Activated CD4-positive, alpha-beta T cell treated with anti-CD3 and anti-CD28 coated beads for 36 hours (primary cell): ENCODE results near the gene FMN1. TPM values are rescaled to one million over a fixed set of nuclear protein-coding genes. Genes with fewer than 3 reads are reported as not detected.
A peak's percentile ranks its signal among the peaks of the same experiment; 100 is the strongest.

Experiments used
- ATAC-seq: fragments of 200-7000 bp; cut with Tn5 transposase; one replicate; pipeline ENCODE4 v1.10.0; 2021; ENCODE audit warnings: mild to moderate bottlenecking, moderate library complexity
- CTCF ChIA-PET: fragments of 350-600 bp; sonication (Branson Sonifier 250); formaldehyde crosslinking; loops from one replicate; lab custom pipeline; 2021; ENCODE audit warnings: antibody characterized with exemption; lab: Charles Lee
- POLR2A ChIA-PET: fragments of 350-600 bp; sonication (Branson Sonifier 250); formaldehyde crosslinking; loops from one replicate; lab custom pipeline; 2021; ENCODE audit warnings: antibody characterized with exemption, inconsistent platforms; lab: Charles Lee
- DNase-seq: peaks from one replicate; pipeline ENCODE4 v3.0.0-alpha.2; 2020
- H3K27ac Mint-ChIP-seq: one replicate; pipeline ENCODE4 v1.8.0; 2021; ENCODE audit warnings: mixed read lengths
- H3K27me3 Mint-ChIP-seq: one replicate; pipeline ENCODE4 v1.8.0; 2021; ENCODE audit warnings: mixed read lengths
- H3K36me3 Mint-ChIP-seq: one replicate; pipeline ENCODE4 v1.8.0; 2021; ENCODE audit warnings: low read depth, mixed read lengths
- H3K4me1 Mint-ChIP-seq: one replicate; pipeline ENCODE4 v1.8.0; 2021; ENCODE audit warnings: mixed read lengths
- H3K4me3 Mint-ChIP-seq: one replicate; pipeline ENCODE4 v1.8.0; 2021; ENCODE audit warnings: mild to moderate bottlenecking, moderate library complexity, mixed read lengths
- H3K9me3 Mint-ChIP-seq: one replicate; pipeline ENCODE4 v1.8.0; 2021; ENCODE audit warnings: low read depth, mixed read lengths
- intact Hi-C, 2 experiments: fragments of 100-400 bp; cut with DNase I in 1 of 2; cut with micrococcal nuclease in 1 of 2; formaldehyde crosslinking; loops; one replicate each; pipeline versions ENCODE4 v1.14.2 to v1.15.1; 2022 to 2024; cut with DNase I, micrococcal nuclease
- total RNA-seq, 2 experiments: library from RNA; stranded (reverse); gene quantifications; one replicate each; pipeline ENCODE4 v1.2.3, GENCODE V29; 2021

Gene FMN1
- total RNA-seq, 2 experiments from 2014 or later = 0.09 to 0.21 TPM

DNA sequence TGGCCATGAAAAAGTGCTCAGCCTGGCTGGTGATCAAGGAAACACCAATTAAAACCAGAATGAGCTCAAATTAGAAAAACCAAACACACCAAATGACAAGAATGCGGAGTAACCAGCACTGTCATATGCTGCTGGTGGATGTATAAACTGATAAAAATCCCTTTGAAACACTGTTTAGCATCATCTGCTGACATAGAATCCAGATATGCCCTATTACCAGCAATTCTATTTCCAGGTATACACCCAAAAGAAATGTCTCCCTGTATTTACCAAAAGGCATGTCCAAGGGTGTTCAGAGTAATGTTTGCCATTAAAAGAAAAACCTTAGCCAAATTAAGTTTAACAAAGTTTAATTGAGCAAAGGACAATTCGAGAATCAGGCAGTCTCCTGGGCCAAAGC lies 138.6 kb downstream of the FMN1 start:
- no peaks in the 10 kb centered on the region for H3K4me1 Mint-ChIP-seq
- peaks cover 6% of the 10 kb centered on the region for H3K27me3 Mint-ChIP-seq
- no peak overlapping the region for H3K4me3 Mint-ChIP-seq
- intact Hi-C loops = no loop called here
- no peak overlapping the region for H3K27ac Mint-ChIP-seq
- no peaks in the 10 kb centered on the region for H3K9me3 Mint-ChIP-seq
- DNase-seq = no peak
- H3K36me3 Mint-ChIP-seq = no peaks in the 10 kb centered on the region
- POLR2A ChIA-PET = no interaction called here
- CTCF ChIA-PET = no interaction called here
- no peak for ATAC-seq

DNA sequence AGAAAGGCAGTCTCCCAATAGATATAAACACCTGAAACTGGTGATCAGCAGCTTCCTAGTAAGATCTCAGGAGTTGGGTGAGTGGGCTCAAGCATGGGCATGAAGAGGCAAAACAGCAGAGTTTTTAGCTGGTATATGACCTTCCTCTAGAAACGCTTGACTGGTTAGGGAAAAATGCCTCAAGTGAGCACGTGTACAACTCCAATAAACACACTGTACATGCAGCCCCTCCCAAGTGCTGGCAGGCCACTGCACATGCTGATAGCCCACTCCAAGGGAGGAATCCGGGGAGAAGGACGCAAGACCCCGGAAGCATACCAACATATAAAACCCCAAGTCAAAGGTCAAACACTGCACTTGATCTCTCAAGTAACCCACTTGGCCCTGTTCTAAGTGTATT lies 143.0 kb downstream of the FMN1 start:
- intact Hi-C loops = no loop called here
- ChIA-PET CTCF (no interaction called here), POLR2A (no interaction called here)
- H3K27me3 Mint-ChIP-seq = peaks cover 3% of the 10 kb centered on the region
- H3K36me3 Mint-ChIP-seq = peaks cover 4% of the 10 kb centered on the region
- peaks cover 8% of the 10 kb centered on the region for H3K4me1 Mint-ChIP-seq
- H3K4me3 Mint-ChIP-seq = no peak overlapping the region
- no peak overlapping the region for H3K27ac Mint-ChIP-seq
- H3K9me3 Mint-ChIP-seq = peaks cover 5% of the 10 kb centered on the region
- DNase-seq (no peak), ATAC-seq (no peak)

GRCh38 chr15:33048255-33048654 lies 146.3 kb downstream of the FMN1 start:
- ChIA-PET CTCF (interaction anchor here (0.9 kb wide), 1 partner anchor 25 kb away, joined by 4 read pairs; no protein-coding TSS in a partner anchor), POLR2A (no interaction called here)
- Mint-ChIP-seq H3K4me3 (no peak overlapping the region), H3K36me3 (peaks cover 4% of the 10 kb centered on the region), H3K27ac (no peak overlapping the region), H3K4me1 (peaks cover 8% of the 10 kb centered on the region), H3K27me3 (no peaks in the 10 kb centered on the region), H3K9me3 (peaks cover 6% of the 10 kb centered on the region)
- intact Hi-C loops = loop anchor here in 1 of 2 experiments (5.0 kb wide), 1 partner anchor 59 kb away; no protein-coding TSS in a partner anchor
- no peak for ATAC-seq
- DNase-seq = no peak

- ATAC-seq = no peak
- CTCF ChIA-PET = interaction anchor here (0.9 kb wide), 1 partner anchor 24 kb away, joined by 4 read pairs; no protein-coding TSS in a partner anchor
These were observed 147.4 kb downstream of the FMN1 start for GRCh38 chr15:33047077-33047476.

DNA sequence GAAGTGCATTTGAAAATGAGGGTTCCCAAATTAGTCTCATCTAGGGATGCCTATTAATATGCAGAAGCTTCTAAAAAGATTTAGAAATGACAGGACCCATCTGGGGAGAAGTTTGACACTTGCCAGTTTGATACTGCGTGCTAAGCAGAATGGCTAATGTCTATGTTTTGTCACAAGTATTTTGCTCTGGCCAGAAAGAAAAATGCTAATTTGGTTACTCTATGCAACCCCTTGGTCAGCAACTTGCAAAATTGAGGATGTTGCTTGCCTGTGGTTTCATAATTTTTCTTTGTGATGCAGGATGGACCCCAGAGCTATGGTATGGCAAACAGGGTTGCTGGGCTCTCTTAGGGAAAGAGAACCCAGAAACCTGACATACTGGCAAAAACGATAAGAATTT lies 148.2 kb downstream of the FMN1 start:
- H3K4me3 Mint-ChIP-seq = no peak overlapping the region
- peaks cover 10% of the 10 kb centered on the region for H3K9me3 Mint-ChIP-seq
- ATAC-seq (no peak), DNase-seq (no peak)
- intact Hi-C loops = loop anchor here in 1 of 2 experiments (5.0 kb wide), 1 partner anchor 61 kb away; no protein-coding TSS in a partner anchor
- ChIA-PET CTCF (interaction anchor here (0.8 kb wide), 1 partner anchor 40 kb away, joined by 4 read pairs; no protein-coding TSS in a partner anchor), POLR2A (no interaction called here)
- no peaks in the 10 kb centered on the region for H3K27me3 Mint-ChIP-seq
- no peak overlapping the region for H3K27ac Mint-ChIP-seq
- peaks cover 4% of the 10 kb centered on the region for H3K36me3 Mint-ChIP-seq
- peaks cover 8% of the 10 kb centered on the region for H3K4me1 Mint-ChIP-seq

More at GRCh38 chr15:33047077-33047476, 147.4 kb downstream of the FMN1 start:
- POLR2A ChIA-PET = no interaction called here
- Mint-ChIP-seq H3K27me3 (no peaks in the 10 kb centered on the region), H3K9me3 (peaks cover 10% of the 10 kb centered on the region), H3K4me3 (no peak overlapping the region), H3K27ac (no peak overlapping the region), H3K4me1 (peaks cover 8% of the 10 kb centered on the region), H3K36me3 (peaks cover 4% of the 10 kb centered on the region)
- no peak for DNase-seq
- intact Hi-C loops = loop anchor here in 1 of 2 experiments (5.0 kb wide), 1 partner anchor 60 kb away; no protein-coding TSS in a partner anchor

GRCh38 chr15:33045066-33045810 lies 149.3 kb downstream of the FMN1 start:
- peaks cover 8% of the 10 kb centered on the region for H3K4me1 Mint-ChIP-seq
- intact Hi-C loops = loop anchor here in 1 of 2 experiments (5.0 kb wide), 1 partner anchor 62 kb away; no protein-coding TSS in a partner anchor
- peaks cover 10% of the 10 kb centered on the region for H3K9me3 Mint-ChIP-seq
- no peaks in the 10 kb centered on the region for H3K27me3 Mint-ChIP-seq
- ChIA-PET POLR2A (no interaction called here), CTCF (interaction anchor here (0.8 kb wide), 1 partner anchor 41 kb away, joined by 4 read pairs; no protein-coding TSS in a partner anchor)
- H3K4me3 Mint-ChIP-seq = no peak overlapping the region
- H3K27ac Mint-ChIP-seq = no peak overlapping the region
- no peak for DNase-seq
- no peak for ATAC-seq
- peaks cover 4% of the 10 kb centered on the region for H3K36me3 Mint-ChIP-seq

- ChIA-PET POLR2A (no interaction called here), CTCF (no interaction called here)
- peaks cover 8% of the 10 kb centered on the region for H3K4me1 Mint-ChIP-seq
These were observed 149.9 kb downstream of the FMN1 start for GRCh38 chr15:33044598-33044997.

GRCh38 chr15:33043636-33044035 lies 150.9 kb downstream of the FMN1 start:
- H3K9me3 Mint-ChIP-seq = peaks cover 8% of the 10 kb centered on the region
- peaks cover 3% of the 10 kb centered on the region for H3K36me3 Mint-ChIP-seq
- H3K27me3 Mint-ChIP-seq = no peaks in the 10 kb centered on the region
- no peak overlapping the region for H3K4me3 Mint-ChIP-seq
- peaks cover 8% of the 10 kb centered on the region for H3K4me1 Mint-ChIP-seq
- ChIA-PET POLR2A (no interaction called here), CTCF (no interaction called here)
- no peak overlapping the region for H3K27ac Mint-ChIP-seq
- intact Hi-C loops = no loop called here
- ATAC-seq (no peak), DNase-seq (no peak)

More at GRCh38 chr15:33044598-33044997, 149.9 kb downstream of the FMN1 start:
- ATAC-seq (no peak), DNase-seq (no peak)
- intact Hi-C loops = no loop called here
- H3K27ac Mint-ChIP-seq = no peak overlapping the region
- no peaks in the 10 kb centered on the region for H3K27me3 Mint-ChIP-seq
- peaks cover 4% of the 10 kb centered on the region for H3K36me3 Mint-ChIP-seq
- no peak overlapping the region for H3K4me3 Mint-ChIP-seq
- H3K9me3 Mint-ChIP-seq = peaks cover 10% of the 10 kb centered on the region

- Mint-ChIP-seq H3K27me3 (no peaks in the 10 kb centered on the region), H3K36me3 (no peaks in the 10 kb centered on the region), H3K27ac (no peak overlapping the region), H3K9me3 (peaks cover 5% of the 10 kb centered on the region), H3K4me3 (no peak overlapping the region), H3K4me1 (no peaks in the 10 kb centered on the region)
- ChIA-PET POLR2A (no interaction called here), CTCF (no interaction called here)
- DNase-seq = no peak
- peak; percentile 51 for ATAC-seq
- intact Hi-C loops = no loop called here
These were observed 154.0 kb downstream of the FMN1 start for GRCh38 chr15:33040496-33040895.

GRCh38 chr15:33034588-33034987 lies 159.9 kb downstream of the FMN1 start:
- no peaks in the 10 kb centered on the region for H3K9me3 Mint-ChIP-seq
- peaks cover under 1% of the 10 kb centered on the region for H3K4me1 Mint-ChIP-seq
- H3K27ac Mint-ChIP-seq = no peak overlapping the region
- no peaks in the 10 kb centered on the region for H3K36me3 Mint-ChIP-seq
- ChIA-PET CTCF (no interaction called here), POLR2A (no interaction called here)
- intact Hi-C loops = no loop called here
- DNase-seq = no peak
- H3K27me3 Mint-ChIP-seq = no peaks in the 10 kb centered on the region
- H3K4me3 Mint-ChIP-seq = no peak overlapping the region
- ATAC-seq = no peak

- DNase-seq (no peak), ATAC-seq (no peak)
- peaks cover 9% of the 10 kb centered on the region for H3K4me1 Mint-ChIP-seq
- no peak overlapping the region for H3K27ac Mint-ChIP-seq
- H3K9me3 Mint-ChIP-seq = no peaks in the 10 kb centered on the region
- H3K27me3 Mint-ChIP-seq = no peaks in the 10 kb centered on the region
- no peak overlapping the region for H3K4me3 Mint-ChIP-seq
- intact Hi-C loops = no loop called here
- ChIA-PET POLR2A (no interaction called here), CTCF (no interaction called here)
- H3K36me3 Mint-ChIP-seq = no peaks in the 10 kb centered on the region
These were observed 162.5 kb downstream of the FMN1 start for GRCh38 chr15:33032053-33032452.

DNA sequence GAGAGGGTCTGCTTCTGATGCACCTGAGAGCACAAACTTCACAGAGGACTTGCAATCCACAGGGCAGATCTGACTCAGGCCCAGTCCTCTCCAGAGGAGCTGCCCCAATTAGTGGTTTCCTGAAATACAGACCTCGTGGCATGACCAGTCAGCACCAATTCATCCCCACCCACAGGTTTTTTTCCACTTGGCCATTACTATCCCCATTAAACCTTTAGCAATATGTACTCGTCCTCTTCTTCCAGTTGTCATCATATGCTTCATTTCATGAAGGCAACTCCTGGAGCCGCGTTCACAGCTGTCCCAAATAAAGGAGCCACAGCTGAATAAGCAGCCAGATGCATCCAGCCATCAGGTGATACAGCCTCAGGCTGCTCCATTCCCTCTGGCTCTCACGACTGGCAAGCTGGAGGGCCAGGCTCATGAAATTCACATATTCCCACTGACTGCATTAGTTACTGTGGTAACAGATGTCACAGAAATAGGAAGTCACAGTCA lies 163.1 kb downstream of the FMN1 start:
- Mint-ChIP-seq H3K4me1 (peaks cover 9% of the 10 kb centered on the region), H3K36me3 (no peaks in the 10 kb centered on the region), H3K4me3 (no peak overlapping the region), H3K9me3 (no peaks in the 10 kb centered on the region), H3K27ac (no peak overlapping the region), H3K27me3 (no peaks in the 10 kb centered on the region)
- DNase-seq = no peak
- ChIA-PET POLR2A (no interaction called here), CTCF (no interaction called here)
- ATAC-seq = no peak
- intact Hi-C loops = no loop called here
